HEK293 (cell line): ENCODE data around the gene TDRD3.

ENCODE experiments used
- CTCF ChIA-PET: fragments of 350-600 bp; formaldehyde crosslinking; extraction: SDS; loops from one replicate; lab custom pipeline; 2021; ENCODE audit warnings: antibody characterized with exemption; lab: Yijun Ruan, JAX
- POLR2A ChIA-PET: fragments of 300-600 bp; formaldehyde crosslinking; extraction: SDS; loops from one replicate; lab custom pipeline; 2020; ENCODE audit warnings: antibody characterized with exemption, inconsistent platforms; lab: Yijun Ruan, JAX
- H3K27ac ChIP-seq: fragments of 200-500 bp; sonication (Bioruptor generic); 2 replicates; pipeline ENCODE4 v1.5.1; 2014; ENCODE audit warnings: low read depth, low read length, control low read depth, inconsistent platforms; ENCODE audit errors: extremely low read depth
- H3K36me3 ChIP-seq, 2 experiments: fragments of 200-500 bp in 1 of 2; sonication (Bioruptor generic) in 1 of 2; 1 replicate in 1 of 2; 2 replicates in 1 of 2; pipeline ENCODE4 v1.5.1; 2014 to 2017; ENCODE audit warnings: inconsistent platforms in 2 of 2, low read length in 2 of 2; ENCODE audit not compliant: control insufficient read depth in 2 of 2, insufficient read depth in 1 of 2
- H3K4me1 ChIP-seq: fragments of 200-500 bp; sonication (Bioruptor generic); 2 replicates; pipeline ENCODE4 v1.5.1; 2014; ENCODE audit warnings: mild to moderate bottlenecking, low read length, inconsistent platforms; ENCODE audit not compliant: control insufficient read depth, insufficient read depth
- H3K4me3 ChIP-seq: 2 replicates; pipeline ENCODE4 v1.5.1; 2011; ENCODE audit warnings: low read depth, mild to moderate bottlenecking, control low read depth, low read length, moderate library complexity
- H3K9me3 ChIP-seq: fragments of 200-500 bp; sonication (Bioruptor generic); 2 replicates; pipeline ENCODE4 v1.5.1; 2014; ENCODE audit warnings: low read depth, low read length, inconsistent platforms; ENCODE audit not compliant: control insufficient read depth, insufficient read depth
- GLIS1 ChIP-seq: fragments of 450-650 bp; formaldehyde crosslinking; IDR thresholded peaks from 2 replicates; pipeline ENCODE4 v1.5.1; 2016; ENCODE audit warnings: missing biosample characterization, missing genetic modification characterization
- HOXC10 ChIP-seq: sonication (generic); formaldehyde crosslinking; IDR thresholded peaks from 2 replicates; pipeline ENCODE4 v1.8.1; 2023; ENCODE audit warnings: mild to moderate bottlenecking, missing genetic modification reagents
- HOXD13 ChIP-seq: sonication (generic); formaldehyde crosslinking; IDR thresholded peaks from 2 replicates; pipeline ENCODE4 v1.8.0; 2022; ENCODE audit warnings: missing genetic modification reagents, borderline replicate concordance
- SCRT2 ChIP-seq: fragments of 450-650 bp; formaldehyde crosslinking; IDR thresholded peaks from 2 replicates; pipeline ENCODE4 v1.5.1; 2016; ENCODE audit warnings: missing biosample characterization, missing genetic modification characterization
- SP3 ChIP-seq: fragments of 450-650 bp; formaldehyde crosslinking; IDR thresholded peaks from 2 replicates; pipeline ENCODE4 v1.5.1; 2016; ENCODE audit warnings: missing biosample characterization, missing genetic modification characterization
- ZBTB21 ChIP-seq: fragments of 450-650 bp; formaldehyde crosslinking; IDR thresholded peaks from 2 replicates; pipeline ENCODE4 v1.5.1; 2017; ENCODE audit warnings: missing biosample characterization, missing genetic modification characterization
- ZNF112 ChIP-seq: fragments of 450-650 bp; formaldehyde crosslinking; IDR thresholded peaks from 2 replicates; pipeline ENCODE4 v1.5.0; 2017; ENCODE audit warnings: missing biosample characterization, missing genetic modification characterization
- ZNF121 ChIP-seq: fragments of 450-650 bp; formaldehyde crosslinking; IDR thresholded peaks from 2 replicates; pipeline ENCODE4 v1.5.1; 2016; ENCODE audit warnings: missing biosample characterization, missing genetic modification characterization
- ZNF19 ChIP-seq: fragments of 450-650 bp; formaldehyde crosslinking; IDR thresholded peaks from 2 replicates; pipeline ENCODE4; 2016; ENCODE audit warnings: missing biosample characterization, missing genetic modification characterization, low read depth
- ZNF266 ChIP-seq: fragments of 450-650 bp; formaldehyde crosslinking; IDR thresholded peaks from 2 replicates; pipeline ENCODE4 v1.5.1; 2016; ENCODE audit warnings: missing biosample characterization, missing genetic modification characterization, low read depth
- ZNF354C ChIP-seq: fragments of 450-650 bp; formaldehyde crosslinking; IDR thresholded peaks from 2 replicates; pipeline ENCODE4 v1.5.1; 2016; ENCODE audit warnings: missing biosample characterization, missing genetic modification characterization, low read depth, borderline replicate concordance
- ZNF423 ChIP-seq: fragments of 450-650 bp; formaldehyde crosslinking; IDR thresholded peaks from 2 replicates; pipeline ENCODE4 v1.5.1; 2016; ENCODE audit warnings: missing biosample characterization, missing genetic modification characterization
- ZNF521 ChIP-seq: fragments of 450-650 bp; formaldehyde crosslinking; IDR thresholded peaks from 2 replicates; pipeline ENCODE4 v1.5.1; 2017; ENCODE audit warnings: missing biosample characterization, mild to moderate bottlenecking, missing genetic modification characterization
- ZNF529 ChIP-seq: fragments of 450-650 bp; formaldehyde crosslinking; IDR thresholded peaks from 2 replicates; pipeline ENCODE4 v1.5.1; 2017; ENCODE audit warnings: missing genetic modification characterization, missing biosample characterization; ENCODE audit not compliant: insufficient replicate concordance
- ZNF654 ChIP-seq: fragments of 450-650 bp; formaldehyde crosslinking; IDR thresholded peaks from 2 replicates; pipeline ENCODE4 v1.5.1; 2016; ENCODE audit warnings: low read depth, missing biosample characterization, missing genetic modification characterization
- ZNF660 ChIP-seq: fragments of 450-650 bp; IDR thresholded peaks from 2 replicates; pipeline ENCODE4 v1.5.1; 2018; ENCODE audit warnings: missing biosample characterization, mild to moderate bottlenecking, missing genetic modification characterization
- ZNF76 ChIP-seq: fragments of 450-650 bp; formaldehyde crosslinking; IDR thresholded peaks from 2 replicates; pipeline ENCODE4; 2016; ENCODE audit warnings: low read depth, missing biosample characterization, missing genetic modification characterization, borderline replicate concordance
- TF ChIP-seq, protein P1 (sequence below): fragments of 450-650 bp; IDR thresholded peaks from 2 replicates; pipeline ENCODE4 v1.5.1; 2018; ENCODE audit warnings: missing biosample characterization, missing genetic modification characterization
- TF ChIP-seq, protein P2 (sequence below): fragments of 450-650 bp; formaldehyde crosslinking; IDR thresholded peaks from 2 replicates; pipeline ENCODE4 v1.5.1; 2016; ENCODE audit warnings: missing biosample characterization, missing genetic modification characterization
- TF ChIP-seq, protein P3 (sequence below): fragments of 450-650 bp; formaldehyde crosslinking; IDR thresholded peaks from 2 replicates; pipeline ENCODE4; 2016; ENCODE audit warnings: missing biosample characterization, missing genetic modification characterization
- TF ChIP-seq, protein P4 (sequence below): fragments of 450-650 bp; formaldehyde crosslinking; IDR thresholded peaks from 2 replicates; pipeline ENCODE4 v1.5.1; 2016; ENCODE audit warnings: missing biosample characterization, missing genetic modification characterization
- TF ChIP-seq, protein P5 (sequence below): fragments of 450-650 bp; formaldehyde crosslinking; IDR thresholded peaks from 2 replicates; pipeline ENCODE4 v1.5.1; 2016; ENCODE audit warnings: missing biosample characterization, missing genetic modification characterization
- TF ChIP-seq, protein P6 (sequence below): fragments of 450-650 bp; formaldehyde crosslinking; IDR thresholded peaks from 2 replicates; pipeline ENCODE4 v1.5.1; 2017; ENCODE audit warnings: missing biosample characterization, missing genetic modification characterization

TDRD3 gene

DNA sequence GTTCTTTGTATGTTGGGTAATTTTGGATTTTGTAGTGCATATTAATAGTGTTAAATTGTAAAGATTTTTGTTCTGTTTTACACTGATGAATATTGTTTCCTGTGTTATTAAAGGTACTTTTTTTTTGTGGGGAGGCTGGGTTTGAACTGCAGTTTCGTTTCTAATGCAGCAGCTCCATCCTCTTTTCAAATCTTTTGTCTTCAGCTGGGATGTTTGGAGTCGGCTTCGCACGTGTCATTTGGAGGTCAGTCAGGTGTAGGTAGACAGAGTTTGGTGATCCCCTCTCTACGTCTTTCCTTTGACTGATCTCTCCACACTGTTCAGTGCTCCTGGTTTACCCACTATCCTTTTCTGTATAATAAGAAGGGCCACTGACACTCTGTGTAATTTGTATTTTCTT lies 30.3 kb downstream of the TDRD3 start (continued):
- TF ChIP-seq ZNF354C (tag by site-specific recombination): no peak
- TF ChIP-seq ZNF521 (tag by site-specific recombination): no peak

DNA sequence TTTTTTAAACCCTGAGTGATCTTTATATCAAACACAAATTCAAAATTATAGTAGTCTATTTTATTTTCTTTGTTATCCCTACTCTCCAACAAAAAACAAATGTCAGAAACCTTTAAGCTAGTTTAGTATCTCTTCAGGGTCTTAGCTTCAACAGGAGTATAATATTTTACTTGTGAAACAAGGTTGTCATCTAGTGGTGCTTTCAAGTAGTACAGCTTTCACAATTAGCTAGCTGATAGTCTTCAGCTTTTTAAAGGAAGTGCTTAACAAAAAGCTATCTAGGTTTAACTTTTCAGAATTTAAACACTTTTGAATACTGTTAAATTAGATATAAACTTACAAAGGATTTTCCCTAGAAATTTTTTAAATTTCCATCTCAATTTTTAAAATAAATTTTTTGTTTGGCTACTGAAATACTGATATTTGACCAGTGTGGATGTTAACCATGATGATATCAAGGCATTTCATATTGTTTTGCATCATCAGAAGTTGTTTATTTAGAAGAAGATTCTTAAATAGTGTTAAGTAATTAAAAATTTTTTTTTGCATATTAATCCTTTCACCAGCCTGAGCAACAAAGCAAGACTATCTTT lies 34.2 kb downstream of the TDRD3 start:
- TF ChIP-seq ZNF654 (tag by site-specific recombination) (peak; percentile 83), ZNF660 (tag by site-specific recombination) (0 out of 2 replicates have a peak, but pooled peaks have one; percentile 36), SCRT2 (tag by site-specific recombination) (peak; percentile 84), ZNF529 (tag by site-specific recombination) (peak; percentile 9)
- TF ChIP-seq, protein P1, sequence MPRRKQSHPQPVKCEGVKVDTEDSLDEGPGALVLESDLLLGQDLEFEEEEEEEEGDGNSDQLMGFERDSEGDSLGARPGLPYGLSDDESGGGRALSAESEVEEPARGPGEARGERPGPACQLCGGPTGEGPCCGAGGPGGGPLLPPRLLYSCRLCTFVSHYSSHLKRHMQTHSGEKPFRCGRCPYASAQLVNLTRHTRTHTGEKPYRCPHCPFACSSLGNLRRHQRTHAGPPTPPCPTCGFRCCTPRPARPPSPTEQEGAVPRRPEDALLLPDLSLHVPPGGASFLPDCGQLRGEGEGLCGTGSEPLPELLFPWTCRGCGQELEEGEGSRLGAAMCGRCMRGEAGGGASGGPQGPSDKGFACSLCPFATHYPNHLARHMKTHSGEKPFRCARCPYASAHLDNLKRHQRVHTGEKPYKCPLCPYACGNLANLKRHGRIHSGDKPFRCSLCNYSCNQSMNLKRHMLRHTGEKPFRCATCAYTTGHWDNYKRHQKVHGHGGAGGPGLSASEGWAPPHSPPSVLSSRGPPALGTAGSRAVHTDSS (tag by site-specific recombination): no peak
- no peaks in the 10 kb centered on the region for H3K36me3 ChIP-seq
- ChIA-PET CTCF (interaction anchor here (1.0 to 2.2 kb wide), 5 partner anchors 36 to 104 kb away, joined by 5 to 6 read pairs (median 5); no protein-coding TSS in a partner anchor), POLR2A (no interaction called here)
- no peak overlapping the region for H3K4me3 ChIP-seq
- H3K27ac ChIP-seq: no peak overlapping the region
- H3K9me3 ChIP-seq: no peaks in the 10 kb centered on the region
- H3K4me1 ChIP-seq: no peaks in the 10 kb centered on the region

DNA sequence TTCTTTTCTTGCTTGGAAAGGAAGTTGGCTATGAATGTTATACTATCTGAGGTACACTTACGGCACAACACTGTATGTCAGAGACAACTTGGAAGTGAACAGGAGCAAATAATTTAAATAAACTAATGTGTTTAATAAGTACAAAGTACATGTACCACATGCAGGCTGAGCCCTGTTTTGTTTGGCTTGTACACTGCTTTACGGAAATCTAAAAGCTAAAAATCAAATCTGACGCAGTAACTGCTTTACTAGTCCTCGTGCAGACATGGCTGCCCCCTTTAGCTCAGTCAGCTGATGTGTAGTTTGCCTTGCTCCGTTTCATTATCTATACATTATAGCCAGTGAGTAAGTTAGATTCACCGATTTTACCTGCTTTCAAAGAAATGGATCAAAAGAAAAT lies 36.5 kb downstream of the TDRD3 start:
- H3K9me3 ChIP-seq: no peaks in the 10 kb centered on the region
- H3K4me1 ChIP-seq: no peaks in the 10 kb centered on the region
- ChIA-PET POLR2A (no interaction called here), CTCF (interaction anchor here (0.7 to 1.2 kb wide), 3 partner anchors 9 to 754 kb away, joined by 3 read pairs; no protein-coding TSS in a partner anchor)
- H3K36me3 ChIP-seq: no peaks in the 10 kb centered on the region
- no peak overlapping the region for H3K27ac ChIP-seq
- H3K4me3 ChIP-seq: no peak overlapping the region
- TF ChIP-seq, protein P2, sequence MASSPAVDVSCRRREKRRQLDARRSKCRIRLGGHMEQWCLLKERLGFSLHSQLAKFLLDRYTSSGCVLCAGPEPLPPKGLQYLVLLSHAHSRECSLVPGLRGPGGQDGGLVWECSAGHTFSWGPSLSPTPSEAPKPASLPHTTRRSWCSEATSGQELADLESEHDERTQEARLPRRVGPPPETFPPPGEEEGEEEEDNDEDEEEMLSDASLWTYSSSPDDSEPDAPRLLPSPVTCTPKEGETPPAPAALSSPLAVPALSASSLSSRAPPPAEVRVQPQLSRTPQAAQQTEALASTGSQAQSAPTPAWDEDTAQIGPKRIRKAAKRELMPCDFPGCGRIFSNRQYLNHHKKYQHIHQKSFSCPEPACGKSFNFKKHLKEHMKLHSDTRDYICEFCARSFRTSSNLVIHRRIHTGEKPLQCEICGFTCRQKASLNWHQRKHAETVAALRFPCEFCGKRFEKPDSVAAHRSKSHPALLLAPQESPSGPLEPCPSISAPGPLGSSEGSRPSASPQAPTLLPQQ (tag by site-specific recombination): no peak
- TF ChIP-seq, protein P3, sequence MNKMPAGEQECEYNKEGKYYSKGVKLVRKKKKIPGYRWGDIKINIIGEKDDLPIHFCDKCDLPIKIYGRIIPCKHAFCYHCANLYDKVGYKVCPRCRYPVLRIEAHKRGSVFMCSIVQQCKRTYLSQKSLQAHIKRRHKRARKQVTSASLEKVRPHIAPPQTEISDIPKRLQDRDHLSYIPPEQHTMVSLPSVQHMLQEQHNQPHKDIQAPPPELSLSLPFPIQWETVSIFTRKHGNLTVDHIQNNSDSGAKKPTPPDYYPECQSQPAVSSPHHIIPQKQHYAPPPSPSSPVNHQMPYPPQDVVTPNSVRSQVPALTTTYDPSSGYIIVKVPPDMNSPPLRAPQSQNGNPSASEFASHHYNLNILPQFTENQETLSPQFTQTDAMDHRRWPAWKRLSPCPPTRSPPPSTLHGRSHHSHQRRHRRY (tag by site-specific recombination): no peak
- no peak for TF ChIP-seq SP3
- TF ChIP-seq ZNF19 (tag by site-specific recombination): no peak
- TF ChIP-seq, protein P4, sequence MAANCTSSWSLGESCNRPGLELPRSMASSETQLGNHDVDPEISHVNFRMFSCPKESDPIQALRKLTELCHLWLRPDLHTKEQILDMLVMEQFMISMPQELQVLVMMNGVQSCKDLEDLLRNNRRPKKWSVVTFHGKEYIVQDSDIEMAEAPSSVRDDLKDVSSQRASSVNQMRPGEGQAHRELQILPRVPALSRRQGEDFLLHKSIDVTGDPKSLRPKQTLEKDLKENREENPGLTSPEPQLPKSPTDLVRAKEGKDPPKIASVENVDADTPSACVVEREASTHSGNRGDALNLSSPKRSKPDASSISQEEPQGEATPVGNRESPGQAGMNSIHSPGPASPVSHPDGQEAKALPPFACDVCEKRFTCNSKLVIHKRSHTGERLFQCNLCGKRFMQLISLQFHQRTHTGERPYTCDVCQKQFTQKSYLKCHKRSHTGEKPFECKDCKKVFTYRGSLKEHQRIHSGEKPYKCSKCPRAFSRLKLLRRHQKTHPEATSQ (tag by site-specific recombination): no peak
- no peak for TF ChIP-seq ZNF121 (tag by site-specific recombination)
- no peak for TF ChIP-seq HOXC10 (CRISPR knock-in tag)
- TF ChIP-seq, protein P5, sequence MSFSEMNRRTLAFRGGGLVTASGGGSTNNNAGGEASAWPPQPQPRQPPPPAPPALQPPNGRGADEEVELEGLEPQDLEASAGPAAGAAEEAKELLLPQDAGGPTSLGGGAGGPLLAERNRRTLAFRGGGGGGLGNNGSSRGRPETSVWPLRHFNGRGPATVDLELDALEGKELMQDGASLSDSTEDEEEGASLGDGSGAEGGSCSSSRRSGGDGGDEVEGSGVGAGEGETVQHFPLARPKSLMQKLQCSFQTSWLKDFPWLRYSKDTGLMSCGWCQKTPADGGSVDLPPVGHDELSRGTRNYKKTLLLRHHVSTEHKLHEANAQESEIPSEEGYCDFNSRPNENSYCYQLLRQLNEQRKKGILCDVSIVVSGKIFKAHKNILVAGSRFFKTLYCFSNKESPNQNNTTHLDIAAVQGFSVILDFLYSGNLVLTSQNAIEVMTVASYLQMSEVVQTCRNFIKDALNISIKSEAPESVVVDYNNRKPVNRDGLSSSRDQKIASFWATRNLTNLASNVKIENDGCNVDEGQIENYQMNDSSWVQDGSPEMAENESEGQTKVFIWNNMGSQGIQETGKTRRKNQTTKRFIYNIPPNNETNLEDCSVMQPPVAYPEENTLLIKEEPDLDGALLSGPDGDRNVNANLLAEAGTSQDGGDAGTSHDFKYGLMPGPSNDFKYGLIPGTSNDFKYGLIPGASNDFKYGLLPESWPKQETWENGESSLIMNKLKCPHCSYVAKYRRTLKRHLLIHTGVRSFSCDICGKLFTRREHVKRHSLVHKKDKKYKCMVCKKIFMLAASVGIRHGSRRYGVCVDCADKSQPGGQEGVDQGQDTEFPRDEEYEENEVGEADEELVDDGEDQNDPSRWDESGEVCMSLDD (tag by site-specific recombination): no peak
- TF ChIP-seq ZNF266 (tag by site-specific recombination): no peak
- TF ChIP-seq HOXD13: no peak
- TF ChIP-seq ZNF112 (tag by site-specific recombination): no peak
- TF ChIP-seq ZNF76 (tag by site-specific recombination): no peak
- TF ChIP-seq ZNF423 (tag by site-specific recombination): no peak
- TF ChIP-seq ZBTB21 (tag by site-specific recombination): no peak
- TF ChIP-seq GLIS1 (tag by site-specific recombination): no peak
- TF ChIP-seq, protein P6, sequence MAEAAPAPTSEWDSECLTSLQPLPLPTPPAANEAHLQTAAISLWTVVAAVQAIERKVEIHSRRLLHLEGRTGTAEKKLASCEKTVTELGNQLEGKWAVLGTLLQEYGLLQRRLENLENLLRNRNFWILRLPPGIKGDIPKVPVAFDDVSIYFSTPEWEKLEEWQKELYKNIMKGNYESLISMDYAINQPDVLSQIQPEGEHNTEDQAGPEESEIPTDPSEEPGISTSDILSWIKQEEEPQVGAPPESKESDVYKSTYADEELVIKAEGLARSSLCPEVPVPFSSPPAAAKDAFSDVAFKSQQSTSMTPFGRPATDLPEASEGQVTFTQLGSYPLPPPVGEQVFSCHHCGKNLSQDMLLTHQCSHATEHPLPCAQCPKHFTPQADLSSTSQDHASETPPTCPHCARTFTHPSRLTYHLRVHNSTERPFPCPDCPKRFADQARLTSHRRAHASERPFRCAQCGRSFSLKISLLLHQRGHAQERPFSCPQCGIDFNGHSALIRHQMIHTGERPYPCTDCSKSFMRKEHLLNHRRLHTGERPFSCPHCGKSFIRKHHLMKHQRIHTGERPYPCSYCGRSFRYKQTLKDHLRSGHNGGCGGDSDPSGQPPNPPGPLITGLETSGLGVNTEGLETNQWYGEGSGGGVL (tag by site-specific recombination): no peak
